Endothelial cell of umbilical vein (primary cell): ENCODE data around the gene GRAMD1B.

Experiments used
- EZH2 ChIP-seq: IDR thresholded peaks from 2 replicates; pipeline ENCODE4 v1.6.1; 2012; ENCODE audit warnings: borderline replicate concordance, low read depth, mild to moderate bottlenecking, moderate library complexity, low read length, inconsistent platforms; ENCODE audit not compliant: severe bottlenecking
- GATA2 ChIP-seq: IDR thresholded peaks from 2 replicates; pipeline ENCODE4 v1.7.0; 2011; ENCODE audit warnings: low read depth, mild to moderate bottlenecking, moderate library complexity, mixed read lengths, low read length; ENCODE audit not compliant: insufficient read length, insufficient read depth

DNA sequence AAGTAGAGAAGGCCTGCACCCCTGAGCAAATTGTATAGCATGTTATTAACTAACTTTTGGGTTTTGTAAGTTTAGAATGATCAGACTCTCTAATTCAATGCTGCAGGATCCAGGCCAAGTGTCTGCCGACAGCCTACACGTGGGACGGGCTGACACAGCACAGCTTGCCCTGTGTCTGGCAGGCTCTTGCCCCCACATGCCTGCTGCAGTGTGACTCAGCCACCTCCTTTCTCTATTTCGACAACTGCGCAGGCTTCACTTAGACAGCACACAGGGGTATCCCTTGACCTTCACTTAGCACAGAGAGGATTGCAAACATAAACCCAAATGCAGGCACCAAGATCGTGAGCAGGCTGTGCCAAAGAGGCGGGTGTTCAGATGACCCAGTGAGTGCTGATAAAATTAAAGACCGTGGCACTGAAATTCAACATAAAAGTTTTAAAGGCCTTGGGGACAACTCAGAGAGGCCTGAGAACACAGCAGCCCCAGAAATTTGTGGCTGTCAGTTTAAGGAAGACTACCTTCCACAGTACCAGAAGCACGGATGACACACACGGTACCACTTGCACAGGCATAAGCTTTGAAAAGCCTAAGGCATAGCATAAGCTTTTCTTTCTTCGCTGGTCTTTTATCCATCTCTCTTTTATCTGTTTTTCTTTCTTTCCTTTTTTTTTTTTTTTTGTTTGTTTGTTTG lies 186.6 kb downstream of the GRAMD1B start:
- TF ChIP-seq EZH2 = no peak
- no peak for TF ChIP-seq GATA2
